Calu3 (cell line): ENCODE measurements around the gene CACNB4. TPM values are rescaled to one million over a fixed set of nuclear protein-coding genes. Genes with fewer than 3 reads are reported as not detected.

Experiments
- BruUV-seq: library from RNA; stranded (reverse); fragments of 400-500 nt; replicated peaks from 2 replicates; lab custom pipeline; 2021; lab: Mats Ljungman, UMichigan
- CTCF ChIA-PET: fragments of 300-600 bp; sonication (Branson Sonifier 250); formaldehyde crosslinking; loops from one replicate; lab custom pipeline; 2022; ENCODE audit warnings: antibody characterized with exemption; lab: Charles Lee
- DNase-seq: peaks from one replicate; pipeline ENCODE4 v3.0.0; 2022
- H3K27ac Mint-ChIP-seq: one replicate; pipeline ENCODE4 v1.8.0; 2022; ENCODE audit warnings: mixed read lengths; ENCODE audit not compliant: unreplicated experiment
- H3K27me3 Mint-ChIP-seq: one replicate; pipeline ENCODE4 v1.8.0; 2022; ENCODE audit warnings: mixed read lengths; ENCODE audit not compliant: unreplicated experiment
- H3K36me3 Mint-ChIP-seq: one replicate; pipeline ENCODE4 v1.8.0; 2022; ENCODE audit warnings: mild to moderate bottlenecking, moderate library complexity, mixed read lengths; ENCODE audit not compliant: insufficient read depth, unreplicated experiment
- H3K4me1 Mint-ChIP-seq: one replicate; pipeline ENCODE4 v1.8.0; 2022; ENCODE audit warnings: mild to moderate bottlenecking, low read depth, mixed read lengths; ENCODE audit not compliant: unreplicated experiment
- H3K4me3 Mint-ChIP-seq: one replicate; pipeline ENCODE4 v1.8.0; 2022; ENCODE audit warnings: mild to moderate bottlenecking, low read depth, moderate library complexity, mixed read lengths; ENCODE audit not compliant: unreplicated experiment
- H3K9me3 Mint-ChIP-seq: one replicate; pipeline ENCODE4 v1.8.0; 2022; ENCODE audit warnings: low read depth, mixed read lengths; ENCODE audit not compliant: unreplicated experiment
- intact Hi-C: fragments of 100-400 bp; cut with micrococcal nuclease; formaldehyde crosslinking; loops from one replicate; pipeline ENCODE4 v1.10.0; 2022; ENCODE audit not compliant: unreplicated experiment
- total RNA-seq: library from RNA; stranded (reverse); gene quantifications from 2 replicates; pipeline ENCODE4 v1.2.3, GENCODE V29; 2022
- TF ChIP-seq, protein P1 (sequence below): fragments of 200-600 bp; IDR thresholded peaks from one replicate; pipeline ENCODE4 v1.8.0; 2022; ENCODE audit warnings: antibody characterized with exemption; ENCODE audit not compliant: unreplicated experiment

CACNB4 gene
- total RNA-seq, 1 experiment from 2014 or later: 0.33 TPM

- CTCF ChIA-PET: no interaction called here
- intact Hi-C loops: no loop called here
- no peaks in the 10 kb centered on the region for H3K9me3 Mint-ChIP-seq
- H3K27ac Mint-ChIP-seq: no peak overlapping the region
- H3K36me3 Mint-ChIP-seq: no peaks in the 10 kb centered on the region
- TF ChIP-seq, protein P1, sequence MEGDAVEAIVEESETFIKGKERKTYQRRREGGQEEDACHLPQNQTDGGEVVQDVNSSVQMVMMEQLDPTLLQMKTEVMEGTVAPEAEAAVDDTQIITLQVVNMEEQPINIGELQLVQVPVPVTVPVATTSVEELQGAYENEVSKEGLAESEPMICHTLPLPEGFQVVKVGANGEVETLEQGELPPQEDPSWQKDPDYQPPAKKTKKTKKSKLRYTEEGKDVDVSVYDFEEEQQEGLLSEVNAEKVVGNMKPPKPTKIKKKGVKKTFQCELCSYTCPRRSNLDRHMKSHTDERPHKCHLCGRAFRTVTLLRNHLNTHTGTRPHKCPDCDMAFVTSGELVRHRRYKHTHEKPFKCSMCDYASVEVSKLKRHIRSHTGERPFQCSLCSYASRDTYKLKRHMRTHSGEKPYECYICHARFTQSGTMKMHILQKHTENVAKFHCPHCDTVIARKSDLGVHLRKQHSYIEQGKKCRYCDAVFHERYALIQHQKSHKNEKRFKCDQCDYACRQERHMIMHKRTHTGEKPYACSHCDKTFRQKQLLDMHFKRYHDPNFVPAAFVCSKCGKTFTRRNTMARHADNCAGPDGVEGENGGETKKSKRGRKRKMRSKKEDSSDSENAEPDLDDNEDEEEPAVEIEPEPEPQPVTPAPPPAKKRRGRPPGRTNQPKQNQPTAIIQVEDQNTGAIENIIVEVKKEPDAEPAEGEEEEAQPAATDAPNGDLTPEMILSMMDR: no peak
- H3K4me3 Mint-ChIP-seq: no peak overlapping the region
- no peak for DNase-seq
- no peaks in the 10 kb centered on the region for H3K4me1 Mint-ChIP-seq
- BruUV-seq: no TSS peak
- no peaks in the 10 kb centered on the region for H3K27me3 Mint-ChIP-seq
Measured at GRCh38 chr2:151991010-151991409, 107.8 kb downstream of the CACNB4 start.

DNA sequence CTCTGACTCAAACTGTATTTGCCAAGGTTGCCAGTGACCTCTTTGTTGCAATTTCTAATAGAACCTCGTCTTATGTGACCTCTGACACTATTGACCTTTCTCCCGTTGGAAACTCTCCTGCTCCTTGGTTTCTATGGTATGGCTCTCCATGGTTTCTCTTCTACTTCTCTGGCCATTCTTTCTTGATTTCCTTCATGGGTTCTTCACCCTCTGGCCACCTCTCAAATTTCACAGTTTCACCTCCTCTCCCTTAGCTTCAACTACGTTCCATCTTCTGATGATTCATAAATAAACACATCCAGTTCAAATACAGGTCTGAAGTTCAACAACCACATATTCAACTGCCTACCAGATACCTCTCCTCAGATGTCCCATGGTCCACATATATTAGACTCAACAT lies 109.5 kb downstream of the CACNB4 start:
- CTCF ChIA-PET: no interaction called here
- DNase-seq: no peak
- no peaks in the 10 kb centered on the region for H3K4me1 Mint-ChIP-seq
- no peaks in the 10 kb centered on the region for H3K27me3 Mint-ChIP-seq
- no peak overlapping the region for H3K27ac Mint-ChIP-seq
- H3K36me3 Mint-ChIP-seq: no peaks in the 10 kb centered on the region
- H3K4me3 Mint-ChIP-seq: no peak overlapping the region
- intact Hi-C loops: no loop called here
- TF ChIP-seq, protein P1: no peak
- BruUV-seq: no TSS peak
- no peaks in the 10 kb centered on the region for H3K9me3 Mint-ChIP-seq

DNA sequence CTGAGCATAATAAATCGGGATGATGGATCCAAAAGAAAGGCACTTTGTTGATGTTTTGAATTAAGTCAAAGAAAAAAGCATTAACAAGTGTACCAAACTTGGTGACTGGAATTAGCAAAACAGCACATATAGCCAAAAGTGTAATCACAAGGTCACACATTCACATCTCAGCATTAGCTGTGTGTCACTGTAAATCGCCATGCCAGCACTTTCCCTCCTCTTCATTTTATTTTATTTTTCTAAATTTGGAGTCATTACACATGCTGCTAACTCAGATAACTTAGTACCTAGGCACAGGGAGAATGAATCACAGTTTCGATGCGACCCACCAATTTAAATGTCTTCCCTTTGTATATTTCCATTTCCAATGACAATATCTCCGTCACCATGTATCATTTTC lies 111.4 kb downstream of the CACNB4 start:
- no peak overlapping the region for H3K27ac Mint-ChIP-seq
- intact Hi-C loops: no loop called here
- DNase-seq: no peak
- H3K9me3 Mint-ChIP-seq: no peaks in the 10 kb centered on the region
- CTCF ChIA-PET: no interaction called here
- no peaks in the 10 kb centered on the region for H3K36me3 Mint-ChIP-seq
- no peaks in the 10 kb centered on the region for H3K4me1 Mint-ChIP-seq
- TF ChIP-seq, protein P1: no peak
- BruUV-seq: no TSS peak
- no peaks in the 10 kb centered on the region for H3K27me3 Mint-ChIP-seq
- no peak overlapping the region for H3K4me3 Mint-ChIP-seq

DNA sequence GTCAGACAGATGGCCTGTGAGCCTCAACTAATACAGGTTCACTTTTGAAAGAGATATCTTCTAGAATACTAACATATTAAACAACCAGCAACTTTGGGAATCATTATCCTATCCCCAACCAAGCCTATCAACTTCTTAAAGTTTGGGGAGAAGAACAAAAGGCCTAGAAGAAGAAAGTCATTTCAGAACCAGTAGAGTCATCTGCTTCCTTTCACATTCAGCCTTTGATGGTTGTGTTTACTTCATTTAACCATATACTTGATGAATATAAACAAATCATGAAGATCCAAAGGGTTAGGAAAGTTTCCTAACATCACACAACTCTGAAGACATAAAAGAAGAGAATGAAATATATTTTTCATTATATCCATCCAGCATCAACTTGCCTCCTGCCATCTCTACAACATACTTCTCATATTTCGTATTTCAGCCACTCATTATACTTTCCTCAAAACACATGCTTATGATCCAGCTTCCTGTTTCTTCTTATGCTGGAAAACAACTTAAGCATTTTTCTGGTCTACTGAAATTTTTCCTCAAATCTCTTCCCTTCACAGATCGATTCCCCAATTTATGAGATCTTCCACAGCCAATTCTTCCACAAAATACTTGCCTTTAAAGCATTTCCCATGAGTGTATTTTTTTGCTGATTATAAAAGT lies 114.3 kb downstream of the CACNB4 start:
- DNase-seq: no peak
- no peaks in the 10 kb centered on the region for H3K36me3 Mint-ChIP-seq
- peaks cover 23% of the 10 kb centered on the region for H3K27me3 Mint-ChIP-seq
- H3K27ac Mint-ChIP-seq: no peak overlapping the region
- intact Hi-C loops: no loop called here
- no peaks in the 10 kb centered on the region for H3K4me1 Mint-ChIP-seq
- no peaks in the 10 kb centered on the region for H3K9me3 Mint-ChIP-seq
- no TSS peak for BruUV-seq
- CTCF ChIA-PET: no interaction called here
- TF ChIP-seq, protein P1: no peak
- H3K4me3 Mint-ChIP-seq: no peak overlapping the region
